ENCODE results near the gene LKAAEAR1. TPM values are rescaled to one million over a fixed set of nuclear protein-coding genes. Genes with fewer than 3 reads are reported as not detected.

LKAAEAR1 gene
- total and polyA plus RNA-seq, 2 of the 13 experiments (the other 11 are each of a cell fraction or from before 2014, with no cell fraction given): not detected

- TF ChIP-seq ZNF580 (CRISPR knock-in tag; IDR thresholded peaks at IDR 0.05; ENCODE audit: borderline replicate concordance, low read depth): no peak
- TF ChIP-seq MXI1 (IDR thresholded peaks at IDR 0.05; ENCODE audit: borderline replicate concordance, low read depth, low read length): no peak
Observed at GRCh38 chr20:64113796-64114355, 29.7 kb upstream of the LKAAEAR1 start (continued).

GRCh38 chr20:64113444-64113775, 29.2 kb upstream of the LKAAEAR1 start:
- ATAC-seq (no peak), DNase-seq (ENCODE audit: low spot score) (no peak), FAIRE-seq (no peak)
- no peaks in the 10 kb centered on the region for H3K79me2 ChIP-seq (ENCODE audit: insufficient read depth, low read length)
- WGBS (ENCODE audit: low lambda C conversion rate): 6% methylated on average over 6 of the region's 6 CpGs
- H2AFZ ChIP-seq (ENCODE audit: low read length): no peak overlapping the region
- POLR2A ChIA-PET: no interaction called here
- BruUV-seq (replicated peaks): no TSS peak
- intact Hi-C loops (cut with micrococcal nuclease; ENCODE audit: unreplicated experiment): no loop called here
- no peak overlapping the region for H3K4me2 ChIP-seq (ENCODE audit: low read depth, low read length)
- peaks cover 5% of the 10 kb centered on the region; the same call in 1 of the 2 replicates for H4K20me1 ChIP-seq (ENCODE audit: insufficient read depth, low read length)
- no peaks in the 10 kb centered on the region for H3K9me3 ChIP-seq (ENCODE audit: low read length)
- in situ Hi-C loops (cut with HindIII; ENCODE audit: extremely low pct_ligation_motif_present, low pct_unique_long_range_greater_than_20kb): no loop called here
- CTCF ChIA-PET (ENCODE audit: low intra/inter-chr PET ratio, low total read pairs): no interaction called here
- no peak overlapping the region for H3K4me3 ChIP-seq (replicated peaks in 1 of 3; ENCODE audit: insufficient read depth in 1 of 3, low read depth in 2 of 3, low read length in 3 of 3)
- no peak overlapping the region for H3K27ac ChIP-seq (ENCODE audit: extremely low read length, insufficient read depth, low read length)
- no peak overlapping the region for H3K9ac ChIP-seq (ENCODE audit: insufficient read depth, low read depth, low read length)
- peaks cover 21% of the 10 kb centered on the region for H3K4me1 ChIP-seq (ENCODE audit: insufficient read depth, low read length)
- peaks cover 32 to 69% of the 10 kb centered on the region in 2 experiments for H3K27me3 ChIP-seq (ENCODE audit: control insufficient read depth in 1 of 2, insufficient read depth in 2 of 2, low read length in 2 of 2)
- no peaks in the 10 kb centered on the region for H3K36me3 ChIP-seq (replicated peaks in 1 of 2; ENCODE audit: control insufficient read depth in 1 of 2, insufficient read depth in 2 of 2, low read length in 2 of 2)
- TF ChIP-seq ZNF550 (CRISPR knock-in tag; IDR thresholded peaks at IDR 0.05; ENCODE audit: borderline replicate concordance) (no peak), HNF1A (IDR thresholded peaks at IDR 0.05; ENCODE audit: low read depth) (no peak), HNF1A (CRISPR knock-in tag; IDR thresholded peaks at IDR 0.05; ENCODE audit: borderline replicate concordance) (no peak), KDM5A (IDR thresholded peaks at IDR 0.05; ENCODE audit: borderline replicate concordance, low read length) (no peak), DMTF1 (CRISPR knock-in tag; IDR thresholded peaks at IDR 0.05) (no peak), GABPA (IDR thresholded peaks at IDR 0.05; ENCODE audit: low read depth, low read length) (no peak), GABPA (CRISPR knock-in tag; IDR thresholded peaks at IDR 0.05; ENCODE audit: low read depth) (no peak), NPAS2 (CRISPR knock-in tag; IDR thresholded peaks at IDR 0.05; ENCODE audit: borderline replicate concordance) (no peak), TAF15 (IDR thresholded peaks at IDR 0.05; ENCODE audit: low read depth, low read length, poor library complexity, severe bottlenecking) (no peak), GMEB1 (CRISPR knock-in tag; IDR thresholded peaks at IDR 0.05; ENCODE audit: borderline replicate concordance) (no peak), ZFP41 (CRISPR knock-in tag; IDR thresholded peaks at IDR 0.05; ENCODE audit: borderline replicate concordance) (no peak), NKX3-1 (CRISPR knock-in tag; IDR thresholded peaks at IDR 0.05) (no peak), ZNF101 (CRISPR knock-in tag; IDR thresholded peaks at IDR 0.05; ENCODE audit: borderline replicate concordance, low read depth) (no peak)

Data from HepG2 (cell line).